Upper lobe of left lung (tissue), 6 donors: ENCODE results near the gene C10orf53. TPM values are rescaled to one million over a fixed set of nuclear protein-coding genes. Genes with fewer than 3 reads are reported as not detected.

ENCODE experiments used
- ATAC-seq, 2 donors: fragments of 200-7000 bp; cut with Tn5 transposase; one replicate each; pipeline ENCODE4 v1.9.1; 2022; ENCODE audit warnings: mild to moderate bottlenecking in 2 of 2, moderate library complexity in 2 of 2; ENCODE audit not compliant: low FRiP score in 2 of 2
- DNase-seq, 2 donors: peaks; one replicate each; pipeline ENCODE4 v3.0.0-alpha.2; 2019 to 2020
- H3K27ac ChIP-seq, 4 donors: fragments of 200-600 bp; sonication (generic); one replicate each; pipeline ENCODE4 v1.5.1; 2016 to 2019
- H3K27me3 ChIP-seq, 4 donors: fragments of 200-600 bp; sonication (generic); one replicate each; pipeline ENCODE4 v1.5.1; 2017 to 2019
- H3K36me3 ChIP-seq, 4 donors: fragments of 200-600 bp; sonication (generic); one replicate each; pipeline ENCODE4 v1.5.1; 2016 to 2019
- H3K4me1 ChIP-seq, 4 donors: fragments of 200-600 bp; sonication (generic); one replicate each; pipeline ENCODE4 v1.5.1; 2018 to 2019
- H3K4me3 ChIP-seq, 4 donors: fragments of 200-600 bp; sonication (generic); one replicate each; pipeline ENCODE4 v1.5.1; 2017 to 2019; ENCODE audit warnings: mild to moderate bottlenecking in 2 of 4, moderate library complexity in 1 of 4
- H3K9me3 ChIP-seq, 4 donors: fragments of 200-600 bp; sonication (generic); one replicate each; pipeline ENCODE4 v1.5.1; 2018 to 2019
- EP300 ChIP-seq, 4 donors: sonication (generic); formaldehyde crosslinking; IDR thresholded peaks; one replicate each; pipeline ENCODE4 v1.5.1; 2017; ENCODE audit warnings: antibody characterized with exemption in 4 of 4, control low read depth in 2 of 4
- POLR2A ChIP-seq, 4 donors: fragments of 450-650 bp; IDR thresholded peaks; one replicate each; pipeline ENCODE4 v1.5.1; 2016 to 2017; ENCODE audit warnings: antibody characterized with exemption in 4 of 4, mild to moderate bottlenecking in 2 of 4
- POLR2AphosphoS5 ChIP-seq, 2 donors: sonication (generic); formaldehyde crosslinking; IDR thresholded peaks; one replicate each; pipeline ENCODE4 v1.5.1; 2017; ENCODE audit warnings: antibody characterized with exemption in 2 of 2
- WGBS, 2 donors: methylation state at CpG; one replicate each; pipeline ENCODE4 v1.1.5; 2017 to 2018; 5-methylcytosine and 5-hydroxymethylcytosine counted together
- total RNA-seq, 6 donors: library from RNA; depleted of rRNA in 4 of 6; stranded (reverse); fragments of >200 nt in 4 of 6; gene quantifications; one replicate each; pipeline versions ENCODE4 v1.1.0 to v1.2.1, GENCODE V29; 2016 to 2021
- TF ChIP-seq, protein P1 (sequence below), 6 experiments: fragments of 450-650 bp in 4 of 6; fragments of 200-600 bp in 2 of 6; sonication (generic) in 2 of 6; IDR thresholded peaks; one replicate each; pipeline ENCODE4 v1.5.1; 2016 to 2019; ENCODE audit warnings: antibody characterized with exemption in 6 of 6
- donor health status: DM: no; HTN: no; CAD: no; lungs with moderate emphysema.
- donor health status: DM: no; HTN: yes; CAD: no; lungs with severe emphysema.

The C10orf53 gene
- total RNA-seq, 6 donors from 2014 or later: not detected

DNA sequence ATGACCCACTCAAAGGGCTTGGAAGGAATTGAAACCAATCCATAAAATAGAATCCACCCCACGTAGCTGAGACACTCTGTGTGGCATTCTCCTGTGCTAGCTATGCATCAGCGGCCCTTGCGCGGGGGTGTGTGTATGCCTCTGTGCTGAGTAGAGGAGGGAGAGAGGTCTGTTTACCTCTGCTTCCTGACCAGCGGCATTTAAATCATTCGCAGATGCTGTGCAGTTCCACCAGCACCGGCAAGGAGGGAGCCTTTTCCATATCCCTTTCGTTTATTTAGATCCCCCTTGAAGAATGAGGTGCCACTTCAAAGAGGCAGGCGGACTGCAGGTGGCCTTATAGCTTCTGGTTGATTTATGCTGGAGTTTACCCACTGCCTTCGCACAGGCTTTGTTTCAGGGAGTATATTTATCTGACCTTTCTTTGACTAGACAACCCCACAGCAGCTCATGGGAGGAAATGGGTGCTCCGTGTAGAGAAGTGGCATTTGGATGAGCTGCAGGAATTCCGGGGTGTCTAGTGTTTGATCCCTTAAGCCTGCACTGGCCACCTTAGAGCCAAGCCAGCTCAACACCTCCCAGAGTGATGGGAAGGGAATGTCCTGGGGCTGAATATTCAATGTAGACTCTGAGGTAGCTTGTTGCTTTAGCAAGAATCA is 11.4 kb downstream of the C10orf53 start:
- ATAC-seq (no peak), DNase-seq (no peak)
- H3K4me1 ChIP-seq: no peaks in the 10 kb centered on the region
- H3K27ac ChIP-seq: no peak overlapping the region
- TF ChIP-seq POLR2A (IDR thresholded peaks at IDR 0.05): no peak
- TF ChIP-seq, protein P1, sequence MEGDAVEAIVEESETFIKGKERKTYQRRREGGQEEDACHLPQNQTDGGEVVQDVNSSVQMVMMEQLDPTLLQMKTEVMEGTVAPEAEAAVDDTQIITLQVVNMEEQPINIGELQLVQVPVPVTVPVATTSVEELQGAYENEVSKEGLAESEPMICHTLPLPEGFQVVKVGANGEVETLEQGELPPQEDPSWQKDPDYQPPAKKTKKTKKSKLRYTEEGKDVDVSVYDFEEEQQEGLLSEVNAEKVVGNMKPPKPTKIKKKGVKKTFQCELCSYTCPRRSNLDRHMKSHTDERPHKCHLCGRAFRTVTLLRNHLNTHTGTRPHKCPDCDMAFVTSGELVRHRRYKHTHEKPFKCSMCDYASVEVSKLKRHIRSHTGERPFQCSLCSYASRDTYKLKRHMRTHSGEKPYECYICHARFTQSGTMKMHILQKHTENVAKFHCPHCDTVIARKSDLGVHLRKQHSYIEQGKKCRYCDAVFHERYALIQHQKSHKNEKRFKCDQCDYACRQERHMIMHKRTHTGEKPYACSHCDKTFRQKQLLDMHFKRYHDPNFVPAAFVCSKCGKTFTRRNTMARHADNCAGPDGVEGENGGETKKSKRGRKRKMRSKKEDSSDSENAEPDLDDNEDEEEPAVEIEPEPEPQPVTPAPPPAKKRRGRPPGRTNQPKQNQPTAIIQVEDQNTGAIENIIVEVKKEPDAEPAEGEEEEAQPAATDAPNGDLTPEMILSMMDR (IDR thresholded peaks at IDR 0.05): no peak
- TF ChIP-seq EP300 (IDR thresholded peaks at IDR 0.05): no peak
- TF ChIP-seq POLR2AphosphoS5 (IDR thresholded peaks at IDR 0.05): no peak
- 6 to 12% methylated on average over 10 to 12 of the region's 12 CpGs for WGBS, 2 donors
- H3K27me3 ChIP-seq: peaks cover 0 to 4% (median 0%) of the 10 kb centered on the region in 4 donors
- H3K4me3 ChIP-seq: no peak overlapping the region
- H3K9me3 ChIP-seq: peaks cover 0 to 4% (median 0%) of the 10 kb centered on the region in 4 donors
- H3K36me3 ChIP-seq: no peaks in the 10 kb centered on the region

DNA sequence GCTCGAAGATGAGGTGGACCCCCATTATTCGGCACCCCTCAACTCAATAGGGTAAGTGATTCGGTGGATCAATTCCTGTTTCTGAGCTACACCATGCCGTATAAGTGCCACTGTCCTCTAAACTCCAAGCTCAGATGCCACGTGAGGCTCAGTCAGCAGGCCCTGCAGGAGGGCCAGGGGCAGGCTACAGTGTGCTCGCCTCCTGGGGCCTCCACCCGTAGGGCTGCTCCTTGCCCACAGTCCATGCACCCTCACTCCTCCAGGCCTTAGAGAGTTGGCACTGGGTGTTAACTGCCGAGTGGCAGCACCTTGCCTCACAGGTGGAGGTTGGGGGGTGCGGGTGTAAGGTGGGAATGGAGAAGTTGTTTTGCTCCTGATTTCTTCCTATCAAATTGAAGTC is 12.1 kb downstream of the C10orf53 start:
- TF ChIP-seq POLR2AphosphoS5 (IDR thresholded peaks at IDR 0.05): no peak
- Histone ChIP-seq H3K4me1 (no peaks in the 10 kb centered on the region), H3K9me3 (peaks cover 0 to 4% (median 0%) of the 10 kb centered on the region in 4 donors), H3K27me3 (peaks cover 0 to 4% (median 0%) of the 10 kb centered on the region in 4 donors), H3K4me3 (no peak overlapping the region), H3K36me3 (no peaks in the 10 kb centered on the region), H3K27ac (no peak overlapping the region)
- ATAC-seq: peak in 1 of 2 donors; percentile 32
- 27 to 47% methylated on average over 8 to 9 of the region's 9 CpGs for WGBS, 2 donors
- no peak for DNase-seq

DNA sequence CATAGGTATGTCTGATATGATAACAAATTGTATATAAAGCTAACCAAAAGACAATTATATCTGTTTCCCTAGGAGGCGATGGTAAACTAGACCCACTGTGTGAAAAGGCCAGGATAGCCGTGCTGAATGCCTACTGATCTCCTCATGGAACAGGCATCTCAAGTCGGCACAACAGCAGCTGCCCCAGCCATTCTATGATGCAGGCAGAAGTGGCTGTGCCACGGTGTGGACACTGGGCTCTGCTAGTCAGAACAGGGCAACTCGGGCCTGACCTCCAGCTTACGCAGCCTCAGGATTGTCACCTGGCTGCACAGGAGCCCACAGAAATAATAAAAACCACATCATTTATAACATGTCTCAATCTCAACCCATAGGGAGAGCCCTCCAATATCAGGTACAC is 15.0 kb downstream of the C10orf53 start:
- 78 to 80% methylated on average over 6 of the region's 6 CpGs for WGBS, 2 donors
- H3K27me3 ChIP-seq: peaks cover 0 to 4% (median 0%) of the 10 kb centered on the region in 4 donors
- no peak overlapping the region for H3K4me3 ChIP-seq
- H3K27ac ChIP-seq: no peak overlapping the region
- H3K36me3 ChIP-seq: no peaks in the 10 kb centered on the region
- H3K9me3 ChIP-seq: peaks cover 0 to 4% (median 0%) of the 10 kb centered on the region in 4 donors
- TF ChIP-seq POLR2A (IDR thresholded peaks at IDR 0.05): no peak
- TF ChIP-seq POLR2AphosphoS5 (IDR thresholded peaks at IDR 0.05): no peak
- TF ChIP-seq EP300 (IDR thresholded peaks at IDR 0.05): no peak
- TF ChIP-seq, protein P1 (IDR thresholded peaks at IDR 0.05): no peak
- DNase-seq: no peak
- ATAC-seq: no peak
- H3K4me1 ChIP-seq: no peaks in the 10 kb centered on the region

DNA sequence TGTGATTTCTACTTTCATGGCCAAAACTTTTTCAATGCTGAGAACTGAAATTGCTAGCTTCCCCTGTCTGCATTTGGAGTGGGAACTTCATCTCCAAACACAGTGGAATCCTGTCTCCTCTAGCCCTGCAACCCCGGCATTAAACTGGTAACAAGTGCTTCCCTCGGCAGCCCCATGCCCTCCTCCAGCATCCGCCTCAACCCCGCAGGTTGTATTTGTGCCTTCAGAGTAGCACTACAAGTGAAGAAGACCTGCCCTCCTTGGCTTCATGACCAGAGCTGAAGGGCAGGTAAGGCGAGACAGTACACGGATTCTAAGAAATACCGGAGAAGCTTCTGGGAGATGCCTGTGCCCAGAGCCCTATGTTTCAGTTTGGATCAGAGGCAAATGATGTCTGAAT is 16.9 kb downstream of the C10orf53 start:
- peaks cover 0 to 4% (median 0%) of the 10 kb centered on the region in 4 donors for H3K9me3 ChIP-seq
- ATAC-seq: no peak
- H3K27ac ChIP-seq: no peak overlapping the region
- H3K36me3 ChIP-seq: no peaks in the 10 kb centered on the region
- no peak for DNase-seq
- TF ChIP-seq EP300 (IDR thresholded peaks at IDR 0.05) (no peak), POLR2A (IDR thresholded peaks at IDR 0.05) (no peak), POLR2AphosphoS5 (IDR thresholded peaks at IDR 0.05) (no peak)
- TF ChIP-seq, protein P1 (IDR thresholded peaks at IDR 0.05): no peak
- no peak overlapping the region for H3K4me3 ChIP-seq
- WGBS, 2 donors: 72 to 87% methylated on average over 7 of the region's 7 CpGs
- no peaks in the 10 kb centered on the region for H3K27me3 ChIP-seq
- H3K4me1 ChIP-seq: no peaks in the 10 kb centered on the region

DNA sequence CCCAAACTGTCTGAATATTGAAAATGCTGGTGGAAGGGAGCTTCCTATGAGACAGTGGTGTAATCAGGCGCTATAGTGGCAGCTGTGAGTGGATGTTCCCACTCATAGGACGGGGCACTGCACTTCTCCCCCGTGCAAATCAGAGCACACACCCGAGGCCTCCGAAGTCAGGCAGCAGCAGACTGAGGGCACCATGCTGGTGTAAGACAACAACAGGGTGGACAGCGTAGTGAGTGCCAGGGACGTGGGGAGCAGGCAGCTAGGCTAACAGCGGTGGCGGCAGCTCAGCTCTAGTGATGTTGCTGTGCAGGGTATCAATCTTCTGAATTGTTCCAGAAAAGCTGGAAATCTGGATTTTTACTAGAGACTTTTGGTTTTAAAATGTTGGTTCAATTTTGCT is 19.2 kb downstream of the C10orf53 start:
- no peaks in the 10 kb centered on the region for H3K4me1 ChIP-seq
- no peaks in the 10 kb centered on the region for H3K36me3 ChIP-seq
- no peaks in the 10 kb centered on the region for H3K27me3 ChIP-seq
- WGBS, 2 donors: 69 to 71% methylated on average over 9 of the region's 9 CpGs
- no peak overlapping the region for H3K27ac ChIP-seq
- no peak overlapping the region for H3K4me3 ChIP-seq
- DNase-seq (no peak), ATAC-seq (no peak)
- TF ChIP-seq, protein P1 (IDR thresholded peaks at IDR 0.05): no peak
- TF ChIP-seq EP300 (IDR thresholded peaks at IDR 0.05) (no peak), POLR2AphosphoS5 (IDR thresholded peaks at IDR 0.05) (no peak), POLR2A (IDR thresholded peaks at IDR 0.05) (no peak)
- no peaks in the 10 kb centered on the region for H3K9me3 ChIP-seq
